ENCODE measurements around the gene MICALL2.

Gene MICALL2

GRCh38 chr7:1418505-1419309, 40.6 kb downstream of the MICALL2 start:
- no peak overlapping the region for H3K27ac ChIP-seq
- no peak overlapping the region for H2AFZ ChIP-seq (ENCODE audit: low read depth)
- H4K20me1 ChIP-seq (ENCODE audit: insufficient read depth) = no peaks in the 10 kb centered on the region
- TF ChIP-seq, protein P1, sequence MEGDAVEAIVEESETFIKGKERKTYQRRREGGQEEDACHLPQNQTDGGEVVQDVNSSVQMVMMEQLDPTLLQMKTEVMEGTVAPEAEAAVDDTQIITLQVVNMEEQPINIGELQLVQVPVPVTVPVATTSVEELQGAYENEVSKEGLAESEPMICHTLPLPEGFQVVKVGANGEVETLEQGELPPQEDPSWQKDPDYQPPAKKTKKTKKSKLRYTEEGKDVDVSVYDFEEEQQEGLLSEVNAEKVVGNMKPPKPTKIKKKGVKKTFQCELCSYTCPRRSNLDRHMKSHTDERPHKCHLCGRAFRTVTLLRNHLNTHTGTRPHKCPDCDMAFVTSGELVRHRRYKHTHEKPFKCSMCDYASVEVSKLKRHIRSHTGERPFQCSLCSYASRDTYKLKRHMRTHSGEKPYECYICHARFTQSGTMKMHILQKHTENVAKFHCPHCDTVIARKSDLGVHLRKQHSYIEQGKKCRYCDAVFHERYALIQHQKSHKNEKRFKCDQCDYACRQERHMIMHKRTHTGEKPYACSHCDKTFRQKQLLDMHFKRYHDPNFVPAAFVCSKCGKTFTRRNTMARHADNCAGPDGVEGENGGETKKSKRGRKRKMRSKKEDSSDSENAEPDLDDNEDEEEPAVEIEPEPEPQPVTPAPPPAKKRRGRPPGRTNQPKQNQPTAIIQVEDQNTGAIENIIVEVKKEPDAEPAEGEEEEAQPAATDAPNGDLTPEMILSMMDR (conservative IDR thresholded peaks at IDR 0.05; ENCODE audit: low read depth, low read length) = no peak
- H3K36me3 ChIP-seq (ENCODE audit: insufficient read depth) = no peaks in the 10 kb centered on the region
- no peak overlapping the region for H3K4me2 ChIP-seq
- no peak overlapping the region for H3K9ac ChIP-seq
- H3K4me3 ChIP-seq (IDR thresholded peaks at IDR 0.05; ENCODE audit: insufficient read depth, low read depth, low read length) = no peak overlapping the region
- peaks cover 7% of the 10 kb centered on the region for H3K4me1 ChIP-seq (ENCODE audit: low read depth, poor library complexity, severe bottlenecking)
- H3K27me3 ChIP-seq (ENCODE audit: insufficient read depth, low read depth) = peaks cover 71% of the 10 kb centered on the region
- no peaks in the 10 kb centered on the region for H3K79me2 ChIP-seq (ENCODE audit: insufficient read depth, low read depth)

- Histone ChIP-seq H3K27me3 (ENCODE audit: insufficient read depth, low read depth) (peaks cover 65% of the 10 kb centered on the region), H3K27ac (no peak overlapping the region), H2AFZ (ENCODE audit: low read depth) (no peak overlapping the region)
These were observed 43.8 kb downstream of the MICALL2 start for GRCh38 chr7:1415389-1415990.

DNA sequence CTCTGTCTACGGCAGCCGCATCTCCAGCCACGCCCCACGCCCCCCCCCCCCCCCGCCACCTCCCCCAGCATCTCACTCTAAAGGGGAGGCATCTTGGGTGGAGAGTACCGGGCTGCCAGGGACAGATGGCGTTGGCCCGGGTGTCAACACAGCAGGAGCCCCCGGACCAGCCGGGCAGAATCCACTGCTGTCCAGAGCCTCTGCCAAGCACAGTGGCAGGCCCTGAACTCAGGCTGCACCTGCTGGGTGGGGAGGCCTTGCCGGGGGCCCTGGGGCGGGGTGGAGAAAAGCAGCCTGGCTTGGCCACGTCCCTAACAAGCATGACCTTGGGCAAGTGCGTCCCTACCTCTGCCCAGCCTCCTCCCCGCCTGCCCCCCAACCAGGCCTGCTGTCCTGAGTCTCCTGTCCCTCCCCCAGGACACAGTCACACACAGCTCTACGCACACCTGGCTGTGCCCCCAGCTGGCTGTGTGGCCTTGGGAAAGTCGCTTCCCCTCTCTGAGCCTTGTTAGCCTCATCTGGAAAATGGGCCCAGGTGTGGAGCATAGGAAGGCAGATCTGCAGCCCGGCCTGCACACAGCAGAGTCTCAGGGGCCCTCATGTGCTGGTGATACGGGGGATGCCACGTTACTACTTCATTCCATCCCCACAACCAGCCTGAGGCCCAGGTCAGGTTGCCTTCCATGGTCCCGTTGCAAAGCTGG, 45.2 kb downstream of the MICALL2 start:
- Histone ChIP-seq H3K4me1 (ENCODE audit: low read depth, poor library complexity, severe bottlenecking) (peaks cover 14% of the 10 kb centered on the region), H3K9ac (no peak overlapping the region), H4K20me1 (ENCODE audit: insufficient read depth) (no peaks in the 10 kb centered on the region), H3K36me3 (ENCODE audit: insufficient read depth) (no peaks in the 10 kb centered on the region), H3K27me3 (ENCODE audit: insufficient read depth, low read depth) (peaks cover 65% of the 10 kb centered on the region), H3K4me2 (no peak overlapping the region), H3K4me3 (IDR thresholded peaks at IDR 0.05; ENCODE audit: insufficient read depth, low read depth, low read length) (no peak overlapping the region), H2AFZ (ENCODE audit: low read depth) (no peak overlapping the region), H3K27ac (no peak overlapping the region), H3K79me2 (ENCODE audit: insufficient read depth, low read depth) (no peaks in the 10 kb centered on the region)
- TF ChIP-seq, protein P1 (conservative IDR thresholded peaks at IDR 0.05; ENCODE audit: low read depth, low read length) = no peak

More at GRCh38 chr7:1415389-1415990, 43.8 kb downstream of the MICALL2 start:
- H3K4me1 ChIP-seq (ENCODE audit: low read depth, poor library complexity, severe bottlenecking) = peaks cover 14% of the 10 kb centered on the region
- no peak overlapping the region for H3K9ac ChIP-seq
- H3K4me2 ChIP-seq = no peak overlapping the region
- no peaks in the 10 kb centered on the region for H4K20me1 ChIP-seq (ENCODE audit: insufficient read depth)
- no peaks in the 10 kb centered on the region for H3K79me2 ChIP-seq (ENCODE audit: insufficient read depth, low read depth)
- H3K36me3 ChIP-seq (ENCODE audit: insufficient read depth) = no peaks in the 10 kb centered on the region
- H3K4me3 ChIP-seq (IDR thresholded peaks at IDR 0.05; ENCODE audit: insufficient read depth, low read depth, low read length) = no peak overlapping the region
- TF ChIP-seq, protein P1 (conservative IDR thresholded peaks at IDR 0.05; ENCODE audit: low read depth, low read length) = no peak

DNA sequence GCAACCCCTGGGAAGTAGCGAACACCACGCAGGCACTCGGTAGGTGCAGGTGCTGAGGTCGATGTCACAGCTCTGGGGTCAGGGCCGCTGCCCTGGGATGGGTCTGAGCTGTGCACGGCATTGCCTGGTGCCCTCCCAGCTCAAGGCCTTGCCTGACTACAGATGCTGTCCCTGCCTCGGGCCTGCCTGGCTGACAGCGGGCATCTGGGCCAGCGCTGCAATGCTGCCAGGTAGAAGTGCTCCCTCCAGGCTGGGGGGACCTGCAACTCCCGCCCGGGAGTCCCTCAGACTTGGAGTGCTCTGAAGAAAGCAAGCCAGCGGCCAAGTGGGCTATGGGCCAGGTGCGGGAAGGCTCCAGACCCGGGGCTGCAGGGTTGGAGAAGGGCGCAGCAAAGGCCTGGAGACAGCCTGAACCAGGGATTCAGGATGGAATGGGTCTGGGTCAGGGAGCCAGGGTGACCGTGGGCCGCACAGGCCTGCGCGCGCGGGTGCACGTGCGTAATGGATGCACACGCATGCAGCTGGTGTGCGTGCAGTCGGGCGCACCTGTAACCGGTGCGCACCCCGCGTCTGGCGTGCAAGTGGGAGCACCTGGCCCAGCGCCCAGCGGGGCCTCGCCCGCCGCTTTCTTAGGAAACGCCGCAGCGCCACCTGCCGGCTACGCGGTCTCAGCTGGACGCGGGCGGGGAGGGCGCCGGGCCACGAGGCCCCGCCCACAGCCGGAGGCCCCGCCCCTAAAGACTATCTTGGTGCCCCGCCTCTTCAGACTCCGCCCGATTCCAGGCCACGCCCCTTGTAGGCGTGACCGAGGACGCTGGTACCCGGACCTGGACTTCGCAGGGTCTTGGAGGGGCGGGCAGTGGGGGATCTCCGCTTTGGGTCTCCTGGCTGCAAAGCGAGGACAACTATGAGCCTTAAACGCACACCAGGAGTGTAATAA, 46.7 kb downstream of the MICALL2 start:
- Histone ChIP-seq H3K9ac (no peak overlapping the region), H3K79me2 (ENCODE audit: insufficient read depth, low read depth) (no peaks in the 10 kb centered on the region), H3K4me3 (IDR thresholded peaks at IDR 0.05; ENCODE audit: insufficient read depth, low read depth, low read length) (no peak overlapping the region), H3K27ac (no peak overlapping the region), H2AFZ (ENCODE audit: low read depth) (peak overlapping the region; percentile 54), H3K4me1 (ENCODE audit: low read depth, poor library complexity, severe bottlenecking) (peaks cover 10% of the 10 kb centered on the region), H4K20me1 (ENCODE audit: insufficient read depth) (no peaks in the 10 kb centered on the region), H3K36me3 (ENCODE audit: insufficient read depth) (no peaks in the 10 kb centered on the region), H3K4me2 (peak overlapping the region; percentile 46), H3K27me3 (ENCODE audit: insufficient read depth, low read depth) (peaks cover 68% of the 10 kb centered on the region)
- TF ChIP-seq, protein P1 (conservative IDR thresholded peaks at IDR 0.05; ENCODE audit: low read depth, low read length) = peak; percentile 87

Data from KMS-11 (cell line).